Large intestine (tissue), 3 donors: Measurements from ENCODE around the gene LIG4. TPM values are rescaled to one million over a fixed set of nuclear protein-coding genes. Genes with fewer than 3 reads are reported as not detected.
"Not testable (repeated sequence)": the region's sequence is repeated elsewhere in the genome, so short reads cannot be mapped to it uniquely, and the experiment has no call there.

Experiments
- DNase-seq, 2 donors: peaks; one replicate each; pipeline versions ENCODE4 v3.0.0 to v3.0.0-alpha.2; 2013
- H3K27ac ChIP-seq: one replicate; pipeline ENCODE4 v1.5.1; 2013; ENCODE audit warnings: low read length
- H3K27me3 ChIP-seq: 2 replicates; pipeline ENCODE4 v1.6.1; 2013; ENCODE audit warnings: low read length; ENCODE audit not compliant: control insufficient read depth, insufficient read depth
- H3K36me3 ChIP-seq: 2 replicates; pipeline ENCODE4 v1.6.1; 2013; ENCODE audit warnings: low read length; ENCODE audit not compliant: control insufficient read depth, insufficient read depth
- H3K4me1 ChIP-seq: one replicate; pipeline ENCODE4 v1.6.1; 2013; ENCODE audit warnings: low read length; ENCODE audit not compliant: control insufficient read depth, insufficient read depth
- H3K4me3 ChIP-seq: one replicate; pipeline ENCODE4 v1.5.1; 2013; ENCODE audit warnings: low read length
- H3K9me3 ChIP-seq: one replicate; pipeline ENCODE4 v1.6.1; 2013; ENCODE audit warnings: mild to moderate bottlenecking, low read depth, low read length, moderate library complexity; ENCODE audit not compliant: control insufficient read depth
- WGBS: methylation state at CpG from one replicate; pipeline ENCODE4 v1.1.5; 2013; ENCODE audit warnings: low lambda C conversion rate; ENCODE audit not compliant: insufficient coverage; 5-methylcytosine and 5-hydroxymethylcytosine counted together
- polyA plus RNA-seq: library from polyadenylated mRNA; unstranded; fragments of 120-200 nt; gene quantifications from one replicate; pipeline ENCODE4 v1.2.1, GENCODE V29; 2013

The LIG4 gene
- polyA plus RNA-seq, 1 donor: 16.1 TPM

DNA sequence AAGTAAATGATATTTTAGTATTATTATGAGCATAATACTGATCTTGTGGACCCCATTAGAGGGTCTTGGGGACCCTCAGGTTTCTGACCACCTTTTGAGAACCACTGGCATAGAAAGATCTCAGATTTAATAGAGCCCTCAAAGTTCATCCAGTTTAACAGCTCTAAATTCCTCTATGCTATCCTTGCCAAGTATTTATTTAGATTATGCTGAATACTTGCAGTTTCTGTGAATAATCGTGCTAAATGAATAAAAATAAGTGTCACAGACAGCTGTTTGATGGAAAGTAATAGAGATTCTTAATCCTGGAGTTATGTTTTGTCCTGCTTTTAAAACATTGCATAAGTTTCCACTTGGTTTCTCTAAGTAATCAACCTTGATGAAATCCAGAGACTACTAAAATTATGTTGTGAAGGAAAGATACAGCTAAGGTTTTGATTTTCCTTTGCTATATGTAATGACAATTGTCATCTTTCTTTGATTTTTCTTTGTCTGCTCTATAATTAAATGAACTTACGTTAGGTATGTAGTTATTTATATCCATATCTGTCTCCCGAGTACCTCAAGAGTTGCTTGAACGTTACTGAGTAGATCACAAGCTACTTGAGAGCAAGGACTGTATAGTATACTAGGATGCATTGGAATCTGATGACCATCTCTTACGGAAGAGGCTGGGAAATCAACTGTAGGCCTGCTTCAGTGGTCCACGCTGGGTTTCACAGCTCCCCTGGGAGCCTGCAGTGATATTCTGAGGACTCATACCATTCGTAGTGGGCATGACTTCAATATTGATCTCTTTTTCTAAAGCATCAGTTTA, 8.6 kb upstream of the LIG4 start:
- Histone ChIP-seq H3K27ac (no peak overlapping the region), H3K4me3 (no peak overlapping the region), H3K9me3 (no peaks in the 10 kb centered on the region)

DNA sequence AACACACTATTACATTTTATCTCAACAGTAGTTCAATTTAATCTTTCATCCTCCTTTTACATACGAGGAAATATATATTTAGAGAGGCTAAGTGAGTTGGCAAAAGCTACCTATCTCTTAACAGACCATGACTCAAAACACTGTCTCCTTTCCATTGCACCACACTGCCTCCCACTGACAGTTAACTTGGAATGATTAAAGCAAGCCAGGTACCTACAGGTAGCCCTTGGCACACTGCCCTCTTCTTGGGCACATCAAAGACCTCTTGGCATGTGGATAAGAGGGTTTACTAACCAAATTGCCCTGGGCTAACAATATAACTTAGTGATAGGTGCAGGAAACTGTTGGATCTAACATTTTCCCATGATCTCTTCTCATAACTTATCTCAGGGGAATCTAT, 4.7 kb upstream of the LIG4 start:
- Histone ChIP-seq H3K36me3 (no peaks in the 10 kb centered on the region), H3K27me3 (no peaks in the 10 kb centered on the region), H3K9me3 (no peaks in the 10 kb centered on the region), H3K4me3 (peak overlapping the region; percentile 76), H3K4me1 (peaks cover 7% of the 10 kb centered on the region), H3K27ac (no peak overlapping the region)
- DNase-seq: peak in 1 of 2 donors; percentile 35
- 50% methylated on average over 1 of the region's 1 CpG for WGBS

More for the DNA sequence above, 8.6 kb upstream of the LIG4 start:
- Histone ChIP-seq H3K27me3 (no peaks in the 10 kb centered on the region), H3K4me1 (peaks cover 6% of the 10 kb centered on the region), H3K36me3 (no peaks in the 10 kb centered on the region)
- no peak for DNase-seq
- 83% methylated on average over 3 of the region's 7 CpGs for WGBS

GRCh38 chr13:108218044-108218974, 3.0 kb upstream of the LIG4 start, which contains the start of gene ABHD13:
Gene ABHD13, plus strand, starts transcription at chr13:108218392. Its CDS starts 10,827 bp downstream, at chr13:108229219.
- no peaks in the 10 kb centered on the region for H3K27me3 ChIP-seq
- no peaks in the 10 kb centered on the region for H3K9me3 ChIP-seq
- H3K4me1 ChIP-seq: peaks cover 7% of the 10 kb centered on the region
- H3K4me3 ChIP-seq: peak within 1 kb of the TSS; percentile 76
- no CpG with 5 or more reads among the region's 93 CpGs for WGBS
- DNase-seq: peak; percentile 88 to 97
- H3K27ac ChIP-seq: peak within 1 kb of the TSS; percentile 83
- H3K36me3 ChIP-seq: no peaks in the 10 kb centered on the region

- WGBS: 65% methylated on average over 5 of the region's 27 CpGs
- not testable (repeated sequence) for H3K4me1 ChIP-seq, H3K9me3 ChIP-seq, H3K36me3 ChIP-seq, H3K27me3 ChIP-seq, DNase-seq
- H3K4me3 ChIP-seq: peak overlapping the region; percentile 76
- peak overlapping the region; percentile 83 for H3K27ac ChIP-seq
These were observed 2.1 kb upstream of the LIG4 start for GRCh38 chr13:108217307-108218043.

- no peak overlapping the region for H3K27ac ChIP-seq
- no CpG with 5 or more reads among the region's 41 CpGs for WGBS
- DNase-seq: peak in 1 of 2 donors; percentile 22
- H3K9me3 ChIP-seq: no peaks in the 10 kb centered on the region
- H3K4me3 ChIP-seq: peak overlapping the region; percentile 40
- peaks cover 4% of the 10 kb centered on the region for H3K36me3 ChIP-seq
- H3K27me3 ChIP-seq: no peaks in the 10 kb centered on the region
- peaks cover 7% of the 10 kb centered on the region for H3K4me1 ChIP-seq
These were observed 680 bp downstream of the LIG4 start for GRCh38 chr13:108214441-108215271.

DNA sequence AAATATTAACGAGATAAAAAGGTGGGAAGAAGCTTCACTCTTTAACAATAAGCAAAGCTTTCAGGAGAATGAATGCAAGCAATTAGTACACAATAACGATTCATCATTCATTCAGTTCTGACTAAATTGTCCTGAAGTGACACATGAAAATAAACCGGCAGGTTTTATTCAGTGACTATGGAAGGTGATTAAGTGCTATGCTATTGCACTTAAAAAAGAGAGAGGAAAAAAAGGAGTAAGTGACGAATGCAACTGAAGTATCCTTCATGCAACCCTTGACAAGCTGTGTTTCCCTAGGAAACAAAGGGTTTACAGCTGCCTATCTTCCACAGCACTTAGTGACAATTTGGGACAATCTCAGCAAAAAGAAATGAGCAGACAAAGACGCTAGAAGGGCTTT, 1.4 kb downstream of the LIG4 start:
- Histone ChIP-seq H3K4me3 (peak overlapping the region; percentile 25), H3K27ac (no peak overlapping the region), H3K9me3 (no peaks in the 10 kb centered on the region), H3K27me3 (no peaks in the 10 kb centered on the region), H3K36me3 (peaks cover 7% of the 10 kb centered on the region), H3K4me1 (peaks cover 7% of the 10 kb centered on the region)
- WGBS: 62% methylated on average over 4 of the region's 5 CpGs
- no peak for DNase-seq

DNA sequence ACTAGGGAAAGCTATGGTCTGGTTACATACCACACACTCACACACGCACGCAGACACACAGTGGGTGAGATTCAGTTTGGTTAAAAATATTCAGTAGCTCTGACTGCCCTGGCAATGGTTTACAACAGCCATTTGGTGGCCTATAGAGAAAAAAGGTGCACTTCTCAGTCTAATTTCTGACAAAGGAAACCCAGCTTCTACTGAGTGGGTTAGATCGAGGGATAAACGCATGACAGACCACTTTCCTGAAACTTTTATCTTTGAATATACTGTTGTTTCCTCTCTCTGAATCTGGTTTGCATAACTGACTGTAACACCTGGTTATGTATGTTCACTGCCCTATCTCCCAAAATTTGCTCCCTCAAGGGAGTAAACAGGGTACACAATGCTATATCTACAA, 2.5 kb downstream of the LIG4 start:
- Histone ChIP-seq H3K36me3 (peaks cover 7% of the 10 kb centered on the region), H3K9me3 (no peaks in the 10 kb centered on the region), H3K4me3 (no peak overlapping the region), H3K27me3 (no peaks in the 10 kb centered on the region), H3K4me1 (peaks cover 7% of the 10 kb centered on the region), H3K27ac (no peak overlapping the region)
- no peak for DNase-seq
- no CpG with 5 or more reads among the region's 4 CpGs for WGBS

DNA sequence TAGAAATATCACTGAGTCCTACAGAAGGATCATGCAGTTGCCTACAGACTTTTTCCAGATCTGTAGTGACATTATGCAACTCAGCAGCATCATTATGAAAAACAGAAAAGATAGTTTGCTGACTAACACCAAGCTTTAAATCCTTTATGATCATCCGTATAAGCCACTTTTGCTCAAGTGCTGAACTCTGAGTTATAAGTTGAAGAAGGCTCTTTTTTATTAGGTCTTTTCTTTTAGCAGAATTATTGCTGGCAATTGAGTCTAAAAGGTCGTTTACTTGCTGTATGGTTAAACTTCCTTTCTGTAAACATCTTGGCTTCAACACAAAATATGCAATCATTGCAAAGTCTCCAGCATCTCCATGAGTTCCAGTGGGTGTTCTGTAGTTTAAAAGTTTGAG, 4.8 kb downstream of the LIG4 start:
- H3K9me3 ChIP-seq: no peaks in the 10 kb centered on the region
- H3K36me3 ChIP-seq: peaks cover 7% of the 10 kb centered on the region
- no peaks in the 10 kb centered on the region for H3K4me1 ChIP-seq
- H3K27me3 ChIP-seq: no peaks in the 10 kb centered on the region
- WGBS: 89% methylated on average over 1 of the region's 2 CpGs
- no peak overlapping the region for H3K4me3 ChIP-seq
- H3K27ac ChIP-seq: no peak overlapping the region
- no peak for DNase-seq

- peaks cover 3% of the 10 kb centered on the region for H3K27me3 ChIP-seq
- peaks cover 2% of the 10 kb centered on the region for H3K9me3 ChIP-seq
- H3K4me3 ChIP-seq: no peak overlapping the region
- no peaks in the 10 kb centered on the region for H3K36me3 ChIP-seq
- H3K27ac ChIP-seq: no peak overlapping the region
- WGBS: 100% methylated on average over 1 of the region's 1 CpG
- H3K4me1 ChIP-seq: no peaks in the 10 kb centered on the region
- no peak for DNase-seq
These were observed 14.4 kb downstream of the LIG4 start for GRCh38 chr13:108200781-108201398.
